EL (cell line): ENCODE results near the gene FASN.

Experiments
- DNase-seq: peaks from one replicate; pipeline ENCODE4 v3.0.0-alpha.2; 2016

Gene FASN

GRCh38 chr17:82037092-82037888, 60.7 kb downstream of the FASN start, which contains the start of gene DCXR:
Gene DCXR, minus strand, starts transcription at chr17:82037697. Its CDS starts 15 bp downstream, at chr17:82037682.
- peak; percentile 97 for DNase-seq

- DNase-seq, result no peak
Observed at GRCh38 chr17:82036634-82037091, 61.4 kb downstream of the FASN start.

GRCh38 chr17:82035956-82036633, 61.9 kb downstream of the FASN start:
- no peak for DNase-seq

GRCh38 chr17:82035488-82035887, 62.5 kb downstream of the FASN start:
- no peak for DNase-seq

GRCh38 chr17:82034371-82035011, 63.5 kb downstream of the FASN start:
- DNase-seq, result no peak

- no peak for DNase-seq
Observed at GRCh38 chr17:82033359-82034085, 64.5 kb downstream of the FASN start.

- no peak for DNase-seq
Observed at GRCh38 chr17:82031885-82032627, 66.0 kb downstream of the FASN start.

GRCh38 chr17:82031303-82031884, 66.6 kb downstream of the FASN start, which contains the start of gene RAC3:
Gene RAC3, plus strand, starts transcription at chr17:82031678. Its CDS starts 84 bp downstream, at chr17:82031762.
- peak; percentile 41 for DNase-seq

- DNase-seq, result peak; percentile 82
Observed at GRCh38 chr17:82030470-82031302, 67.3 kb downstream of the FASN start.

- DNase-seq, result no peak
Observed at GRCh38 chr17:82029990-82030469, 68.0 kb downstream of the FASN start.

GRCh38 chr17:82029391-82029790, 68.6 kb downstream of the FASN start:
- DNase-seq, result no peak

- no peak for DNase-seq
Observed at GRCh38 chr17:82028966-82029365, 69.1 kb downstream of the FASN start.
